DOHH2 (cell line): ENCODE measurements around the gene NEDD4L.

Experiments
- H3F3A ChIP-seq: fragments of 200-600 bp; sonication (generic), shearing (Covaris generic); 2 replicates; pipeline ENCODE4 v1.6.0; 2016; ENCODE audit warnings: antibody characterized with exemption, mild to moderate bottlenecking; ENCODE audit not compliant: control insufficient read depth, insufficient read depth
- H3K27ac ChIP-seq: fragments of 200-600 bp; sonication (generic); 2 replicates; pipeline ENCODE4 v1.5.1; 2014; ENCODE audit warnings: low read depth, mild to moderate bottlenecking, low read length, moderate library complexity
- H3K27me3 ChIP-seq: fragments of 200-600 bp; sonication (generic); 2 replicates; pipeline ENCODE4 v1.6.1; 2014; ENCODE audit warnings: mild to moderate bottlenecking, low read length, mixed read lengths; ENCODE audit not compliant: control insufficient read depth
- H3K36me3 ChIP-seq: fragments of 200-600 bp; sonication (generic); 2 replicates; pipeline ENCODE4 v1.6.1; 2014; ENCODE audit warnings: mild to moderate bottlenecking, low read length, moderate library complexity, mixed read lengths; ENCODE audit not compliant: control insufficient read depth
- H3K4me1 ChIP-seq: fragments of 200-600 bp; sonication (generic); 2 replicates; pipeline ENCODE4 v1.6.1; 2014; ENCODE audit warnings: mild to moderate bottlenecking, low read length, mixed read lengths; ENCODE audit not compliant: control insufficient read depth
- H3K4me2 ChIP-seq: fragments of 200-600 bp; sonication (generic); 2 replicates; pipeline ENCODE4 v1.6.0; 2014; ENCODE audit warnings: mild to moderate bottlenecking, low read length, moderate library complexity
- H3K4me3 ChIP-seq: fragments of 200-600 bp; sonication (generic); 2 replicates; pipeline ENCODE4 v1.5.1; 2014; ENCODE audit warnings: mild to moderate bottlenecking, low read length, mixed read lengths
- H3K79me2 ChIP-seq: fragments of 200-600 bp; sonication (generic); 2 replicates; pipeline ENCODE4 v1.6.1; 2014; ENCODE audit warnings: mild to moderate bottlenecking, low read length, mixed read lengths; ENCODE audit not compliant: control insufficient read depth
- H3K9me2 ChIP-seq: fragments of 200-600 bp; sonication (generic); replicated peaks from 2 replicates; pipeline ENCODE4 v1.6.1; 2014; ENCODE audit warnings: mild to moderate bottlenecking, low read length, mixed read lengths; ENCODE audit not compliant: control insufficient read depth
- H3K9me3 ChIP-seq: fragments of 200-600 bp; sonication (generic); 2 replicates; pipeline ENCODE4 v1.6.1; 2014; ENCODE audit warnings: antibody characterized with exemption, low read length, mixed read lengths; ENCODE audit not compliant: control insufficient read depth, insufficient read depth
- H4K20me1 ChIP-seq: fragments of 200-600 bp; sonication (generic); 2 replicates; pipeline ENCODE4 v1.6.0; 2014; ENCODE audit warnings: low read depth, mild to moderate bottlenecking, antibody characterized with exemption, low read length, moderate library complexity; ENCODE audit not compliant: control insufficient read depth, insufficient read depth
- CTCF ChIP-seq: fragments of 200-600 bp; sonication (generic); IDR thresholded peaks from one replicate; pipeline ENCODE4 v1.5.1; 2014; ENCODE audit warnings: antibody characterized with exemption, mild to moderate bottlenecking, low read depth, low read length; ENCODE audit not compliant: poor library complexity, severe bottlenecking
- EZH2phosphoT487 ChIP-seq: fragments of 200-600 bp; sonication (generic); IDR thresholded peaks from 2 replicates; pipeline ENCODE4 v1.6.1; 2017; ENCODE audit warnings: borderline replicate concordance, mild to moderate bottlenecking, antibody characterized with exemption, low read length, moderate library complexity, mixed read lengths

NEDD4L gene

GRCh38 chr18:58128381-58129374 is 84.7 kb downstream of the NEDD4L start:
- Histone ChIP-seq H4K20me1 (no peaks in the 10 kb centered on the region), H3K27ac (no peak overlapping the region), H3F3A (no peaks in the 10 kb centered on the region), H3K79me2 (peaks cover 82% of the 10 kb centered on the region), H3K27me3 (no peaks in the 10 kb centered on the region), H3K4me1 (peaks cover 14% of the 10 kb centered on the region), H3K36me3 (no peaks in the 10 kb centered on the region), H3K4me2 (no peak overlapping the region), H3K9me2 (no peaks in the 10 kb centered on the region), H3K4me3 (no peak overlapping the region), H3K9me3 (no peaks in the 10 kb centered on the region)
- TF ChIP-seq CTCF (no peak), EZH2phosphoT487 (no peak)

- no peaks in the 10 kb centered on the region for H3K27me3 ChIP-seq
Observed at GRCh38 chr18:58132595-58133261, 88.7 kb downstream of the NEDD4L start.

GRCh38 chr18:58135183-58135641 is 91.2 kb downstream of the NEDD4L start:
- peaks cover 35% of the 10 kb centered on the region for H3K4me1 ChIP-seq

More at GRCh38 chr18:58132595-58133261, 88.7 kb downstream of the NEDD4L start:
- Histone ChIP-seq H4K20me1 (0 out of 2 replicates have a peak, but pooled peaks cover 3% of the 10 kb centered on the region), H3K79me2 (peaks cover 77% of the 10 kb centered on the region), H3K27ac (no peak overlapping the region), H3K4me1 (peaks cover 24% of the 10 kb centered on the region), H3F3A (no peaks in the 10 kb centered on the region), H3K4me3 (no peak overlapping the region), H3K4me2 (no peak overlapping the region), H3K9me3 (no peaks in the 10 kb centered on the region), H3K36me3 (no peaks in the 10 kb centered on the region), H3K9me2 (no peaks in the 10 kb centered on the region)
- no peak for TF ChIP-seq EZH2phosphoT487

More at GRCh38 chr18:58135183-58135641, 91.2 kb downstream of the NEDD4L start:
- Histone ChIP-seq H3K9me2 (no peaks in the 10 kb centered on the region), H3K27ac (no peak overlapping the region), H3K36me3 (no peaks in the 10 kb centered on the region), H3K27me3 (no peaks in the 10 kb centered on the region), H4K20me1 (0 out of 2 replicates have a peak, but pooled peaks cover 5% of the 10 kb centered on the region), H3F3A (no peaks in the 10 kb centered on the region), H3K4me2 (peak overlapping the region; percentile 37), H3K4me3 (peak overlapping the region; percentile 13; the same call in 1 of the 2 replicates), H3K9me3 (no peaks in the 10 kb centered on the region), H3K79me2 (peaks cover 82% of the 10 kb centered on the region)
- TF ChIP-seq EZH2phosphoT487 (no peak), CTCF (no peak)
